DMS153 treated with DMSO at 0.1 percent for 48 hours (cell line): Measurements from ENCODE around the gene TSHZ2.
"Not testable (repeated sequence)": the region's sequence is repeated elsewhere in the genome, so short reads cannot be mapped to it uniquely, and the experiment has no call there.

Experiments used
- DNase-seq: peaks from one replicate; lab custom pipeline; 2025; ENCODE audit not compliant: unreplicated experiment; lab: John Stamatoyannopoulos, UW

Gene TSHZ2

GRCh38 chr20:53399592-53400335, 427.6 kb downstream of the TSHZ2 start:
- no peak for DNase-seq

GRCh38 chr20:53402233-53403005, 430.3 kb downstream of the TSHZ2 start:
- no peak for DNase-seq

- no peak for DNase-seq
These were observed 430.9 kb downstream of the TSHZ2 start for GRCh38 chr20:53403029-53403428.

GRCh38 chr20:53405139-53405538, 433.0 kb downstream of the TSHZ2 start:
- DNase-seq = no peak

GRCh38 chr20:53406580-53406979, 434.4 kb downstream of the TSHZ2 start:
- no peak for DNase-seq

- no peak for DNase-seq
These were observed 436.7 kb downstream of the TSHZ2 start for GRCh38 chr20:53408691-53409446.

GRCh38 chr20:53409447-53409717, 437.2 kb downstream of the TSHZ2 start:
- DNase-seq = no peak

- no peak for DNase-seq
These were observed 439.0 kb downstream of the TSHZ2 start for GRCh38 chr20:53411129-53411528.

- no peak for DNase-seq
These were observed 439.7 kb downstream of the TSHZ2 start for GRCh38 chr20:53411891-53412290.

GRCh38 chr20:53412577-53413185, 440.5 kb downstream of the TSHZ2 start:
- DNase-seq = no peak

- no peak for DNase-seq
These were observed 441.1 kb downstream of the TSHZ2 start for GRCh38 chr20:53413186-53413631.

GRCh38 chr20:53413845-53414244, 441.7 kb downstream of the TSHZ2 start:
- DNase-seq = not testable (repeated sequence)

GRCh38 chr20:53419693-53420460, 447.7 kb downstream of the TSHZ2 start:
- DNase-seq = no peak

- DNase-seq = no peak
These were observed 449.2 kb downstream of the TSHZ2 start for GRCh38 chr20:53421343-53421742.

- no peak for DNase-seq
These were observed 449.9 kb downstream of the TSHZ2 start for GRCh38 chr20:53422039-53422438.

- no peak for DNase-seq
These were observed 451.5 kb downstream of the TSHZ2 start for GRCh38 chr20:53423587-53424146.

- no peak for DNase-seq
These were observed 453.3 kb downstream of the TSHZ2 start for GRCh38 chr20:53425481-53425880.

- no peak for DNase-seq
These were observed 453.8 kb downstream of the TSHZ2 start for GRCh38 chr20:53425941-53426340.

GRCh38 chr20:53426766-53427312, 454.7 kb downstream of the TSHZ2 start:
- DNase-seq = no peak

- no peak for DNase-seq
These were observed 455.8 kb downstream of the TSHZ2 start for GRCh38 chr20:53427951-53428350.
